ENCODE results near the gene FBXL17.

Gene FBXL17

DNA sequence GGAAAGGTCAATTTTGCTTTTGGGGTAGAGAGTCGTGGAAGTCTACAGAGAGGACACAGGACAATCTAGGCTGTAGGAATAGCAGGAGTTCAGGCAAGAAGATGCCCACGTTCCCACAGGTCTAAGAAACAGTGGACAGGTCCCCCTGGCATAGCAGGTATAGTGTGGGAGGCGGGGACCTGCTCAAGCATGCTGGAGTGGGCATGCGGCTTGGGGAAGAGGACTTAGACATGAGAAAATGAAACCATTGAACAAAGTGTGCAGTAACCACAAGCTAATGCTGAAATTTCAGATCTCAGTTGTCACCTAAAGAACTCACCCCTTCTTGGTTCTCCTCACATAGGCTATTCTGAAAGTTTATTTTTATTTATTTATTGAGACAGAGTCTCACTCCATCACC, 568.3 kb downstream of the FBXL17 start:
- no peak overlapping the region for H3K4me3 ChIP-seq (ENCODE audit: low read length, poor library complexity, severe bottlenecking)
- H3K79me2 ChIP-seq (ENCODE audit: insufficient read depth, low read length): no peaks in the 10 kb centered on the region
- H3K4me2 ChIP-seq (ENCODE audit: low read depth, low read length, poor library complexity, severe bottlenecking): no peak overlapping the region

DNA sequence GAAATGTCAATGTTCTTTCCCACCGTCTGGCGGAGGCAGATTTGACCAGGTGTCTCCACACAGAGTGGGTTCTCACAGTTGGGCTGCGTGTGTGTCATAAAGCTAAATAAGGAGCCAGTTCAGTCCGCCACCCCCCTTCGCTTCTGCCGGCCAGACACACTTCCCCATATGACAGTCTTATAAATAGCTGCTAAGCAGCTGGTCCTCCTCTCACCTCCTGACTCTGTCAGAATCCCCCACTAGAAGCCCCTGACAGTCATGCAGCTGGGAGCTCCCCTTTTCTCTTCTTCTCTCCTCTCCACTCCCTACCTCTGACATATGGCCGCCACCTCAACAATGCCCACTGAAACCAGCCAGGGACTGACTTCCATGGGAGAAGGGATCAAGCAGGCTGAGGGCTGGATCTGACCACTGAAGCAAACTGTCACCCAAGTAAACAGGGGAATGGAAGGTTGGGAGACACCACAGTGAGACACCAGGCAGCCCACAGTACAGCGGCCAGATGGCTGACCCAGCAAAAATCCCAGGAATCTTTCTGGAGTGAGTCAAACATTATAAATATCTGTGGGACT, 569.2 kb downstream of the FBXL17 start:
- Histone ChIP-seq H2AFZ (ENCODE audit: low read length) (no peak overlapping the region), H3K9me3 (ENCODE audit: insufficient read depth, low read depth, low read length) (no peaks in the 10 kb centered on the region), H3K4me1 (ENCODE audit: insufficient read depth, low read length, poor library complexity, severe bottlenecking) (no peaks in the 10 kb centered on the region), H3K36me3 (ENCODE audit: insufficient read depth, low read length) (no peaks in the 10 kb centered on the region), H3F3A (ENCODE audit: low read depth) (no peaks in the 10 kb centered on the region), H3K4me3 (ENCODE audit: low read length, poor library complexity, severe bottlenecking) (no peak overlapping the region), H3K79me2 (ENCODE audit: insufficient read depth, low read length) (no peaks in the 10 kb centered on the region), H3K9ac (ENCODE audit: low read depth, low read length, poor library complexity, severe bottlenecking) (no peak overlapping the region), H3K9me2 (replicated peaks; ENCODE audit: low read depth, low read length) (no peaks in the 10 kb centered on the region), H3K27me3 (ENCODE audit: insufficient read depth, low read length, poor library complexity, severe bottlenecking) (no peaks in the 10 kb centered on the region), H4K20me1 (ENCODE audit: insufficient read depth, low read length, poor library complexity, severe bottlenecking) (no peaks in the 10 kb centered on the region), H3K4me2 (ENCODE audit: low read depth, low read length, poor library complexity, severe bottlenecking) (no peak overlapping the region)
- TF ChIP-seq, protein P1, sequence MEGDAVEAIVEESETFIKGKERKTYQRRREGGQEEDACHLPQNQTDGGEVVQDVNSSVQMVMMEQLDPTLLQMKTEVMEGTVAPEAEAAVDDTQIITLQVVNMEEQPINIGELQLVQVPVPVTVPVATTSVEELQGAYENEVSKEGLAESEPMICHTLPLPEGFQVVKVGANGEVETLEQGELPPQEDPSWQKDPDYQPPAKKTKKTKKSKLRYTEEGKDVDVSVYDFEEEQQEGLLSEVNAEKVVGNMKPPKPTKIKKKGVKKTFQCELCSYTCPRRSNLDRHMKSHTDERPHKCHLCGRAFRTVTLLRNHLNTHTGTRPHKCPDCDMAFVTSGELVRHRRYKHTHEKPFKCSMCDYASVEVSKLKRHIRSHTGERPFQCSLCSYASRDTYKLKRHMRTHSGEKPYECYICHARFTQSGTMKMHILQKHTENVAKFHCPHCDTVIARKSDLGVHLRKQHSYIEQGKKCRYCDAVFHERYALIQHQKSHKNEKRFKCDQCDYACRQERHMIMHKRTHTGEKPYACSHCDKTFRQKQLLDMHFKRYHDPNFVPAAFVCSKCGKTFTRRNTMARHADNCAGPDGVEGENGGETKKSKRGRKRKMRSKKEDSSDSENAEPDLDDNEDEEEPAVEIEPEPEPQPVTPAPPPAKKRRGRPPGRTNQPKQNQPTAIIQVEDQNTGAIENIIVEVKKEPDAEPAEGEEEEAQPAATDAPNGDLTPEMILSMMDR (conservative IDR thresholded peaks at IDR 0.05; ENCODE audit: low read length): no peak
- no peak for TF ChIP-seq EZH2phosphoT487 (IDR thresholded peaks at IDR 0.05; ENCODE audit: borderline replicate concordance)

More for the DNA sequence above, 568.3 kb downstream of the FBXL17 start:
- TF ChIP-seq, protein P1 (conservative IDR thresholded peaks at IDR 0.05; ENCODE audit: low read length): no peak
- Histone ChIP-seq H3K9ac (ENCODE audit: low read depth, low read length, poor library complexity, severe bottlenecking) (no peak overlapping the region), H3F3A (ENCODE audit: low read depth) (no peaks in the 10 kb centered on the region), H3K27me3 (ENCODE audit: insufficient read depth, low read length, poor library complexity, severe bottlenecking) (no peaks in the 10 kb centered on the region), H3K9me3 (ENCODE audit: insufficient read depth, low read depth, low read length) (no peaks in the 10 kb centered on the region), H3K4me1 (ENCODE audit: insufficient read depth, low read length, poor library complexity, severe bottlenecking) (no peaks in the 10 kb centered on the region), H3K9me2 (replicated peaks; ENCODE audit: low read depth, low read length) (no peaks in the 10 kb centered on the region), H4K20me1 (ENCODE audit: insufficient read depth, low read length, poor library complexity, severe bottlenecking) (no peaks in the 10 kb centered on the region), H2AFZ (ENCODE audit: low read length) (no peak overlapping the region), H3K36me3 (ENCODE audit: insufficient read depth, low read length) (no peaks in the 10 kb centered on the region)

DNA sequence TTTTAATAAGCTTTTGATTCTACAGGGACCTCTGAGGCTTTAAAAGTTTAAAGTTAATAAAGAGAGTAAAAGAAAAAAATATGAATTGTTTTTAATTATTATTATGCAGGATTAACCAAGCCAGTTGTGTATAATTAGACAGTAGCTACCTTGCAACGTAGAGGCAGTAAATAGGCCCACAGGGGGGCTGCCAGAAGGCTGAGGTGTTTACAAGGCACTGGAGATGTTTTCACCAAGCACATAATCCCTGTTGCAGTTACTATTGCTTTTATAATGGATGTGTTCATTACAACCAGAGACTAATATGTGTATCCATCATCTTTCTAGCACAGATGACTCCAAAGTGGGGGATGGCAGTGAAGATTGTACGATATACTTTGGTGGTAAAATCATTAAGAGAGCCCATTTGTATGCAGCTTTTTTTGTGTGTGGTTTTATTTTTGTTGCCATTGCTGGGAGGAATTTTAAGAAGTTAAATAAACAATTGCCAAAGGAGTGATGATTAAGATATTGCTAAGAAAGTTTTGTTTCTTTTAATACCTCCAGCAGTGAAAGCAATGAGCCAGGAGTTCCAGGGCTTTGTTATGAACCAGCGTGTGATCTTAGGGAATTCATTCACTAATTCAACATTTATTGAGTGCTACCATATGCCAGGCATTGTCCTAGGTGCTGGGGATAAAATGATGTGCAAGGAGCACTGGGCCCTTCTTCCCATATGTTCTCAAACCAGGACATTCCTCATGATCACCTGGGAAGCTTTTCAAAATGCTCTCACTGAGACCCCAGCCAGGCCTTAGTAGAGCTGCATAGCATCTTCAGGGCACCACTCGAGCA, 572.5 kb downstream of the FBXL17 start:
- Histone ChIP-seq H3K9me3 (ENCODE audit: insufficient read depth, low read depth, low read length) (no peaks in the 10 kb centered on the region), H3K9me2 (replicated peaks; ENCODE audit: low read depth, low read length) (no peaks in the 10 kb centered on the region), H3K27me3 (ENCODE audit: insufficient read depth, low read length, poor library complexity, severe bottlenecking) (no peaks in the 10 kb centered on the region), H3K9ac (ENCODE audit: low read depth, low read length, poor library complexity, severe bottlenecking) (no peak overlapping the region), H4K20me1 (ENCODE audit: insufficient read depth, low read length, poor library complexity, severe bottlenecking) (no peaks in the 10 kb centered on the region), H3K4me3 (ENCODE audit: low read length, poor library complexity, severe bottlenecking) (no peak overlapping the region), H2AFZ (ENCODE audit: low read length) (no peak overlapping the region), H3K4me1 (ENCODE audit: insufficient read depth, low read length, poor library complexity, severe bottlenecking) (peaks cover 8% of the 10 kb centered on the region), H3K36me3 (ENCODE audit: insufficient read depth, low read length) (no peaks in the 10 kb centered on the region), H3K79me2 (ENCODE audit: insufficient read depth, low read length) (no peaks in the 10 kb centered on the region), H3F3A (ENCODE audit: low read depth) (no peaks in the 10 kb centered on the region), H3K4me2 (ENCODE audit: low read depth, low read length, poor library complexity, severe bottlenecking) (no peak overlapping the region)
- TF ChIP-seq EZH2phosphoT487 (IDR thresholded peaks at IDR 0.05; ENCODE audit: borderline replicate concordance): no peak
- TF ChIP-seq, protein P1 (conservative IDR thresholded peaks at IDR 0.05; ENCODE audit: low read length): no peak
